OCI-LY1 (cell line): ENCODE measurements around the gene PAK4.

Source experiments
- H2AFZ ChIP-seq: fragments of 200-600 bp; sonication (generic), shearing (Covaris generic); 2 replicates; pipeline ENCODE4 v1.6.0; 2014; ENCODE audit warnings: antibody characterized with exemption, mild to moderate bottlenecking, low read length
- H3F3A ChIP-seq: fragments of 200-600 bp; sonication (generic), shearing (Covaris generic); 2 replicates; pipeline ENCODE4 v1.6.0; 2014; ENCODE audit warnings: mild to moderate bottlenecking, antibody characterized with exemption, low read length, moderate library complexity; ENCODE audit not compliant: insufficient read depth
- H3K27ac ChIP-seq: fragments of 200-600 bp; sonication (generic); 2 replicates; pipeline ENCODE4 v1.5.1; 2014; ENCODE audit warnings: low read length, mixed run types, mild to moderate bottlenecking, low read depth; ENCODE audit not compliant: poor library complexity, severe bottlenecking
- H3K27me3 ChIP-seq: fragments of 200-600 bp; sonication (generic); 2 replicates; pipeline ENCODE4 v1.6.0; 2014; ENCODE audit warnings: antibody characterized with exemption, mild to moderate bottlenecking, low read length, moderate library complexity; ENCODE audit not compliant: insufficient read depth
- H3K36me3 ChIP-seq: fragments of 200-600 bp; sonication (generic); 2 replicates; pipeline ENCODE4 v1.6.1; 2014; ENCODE audit warnings: mild to moderate bottlenecking, antibody characterized with exemption, low read length, moderate library complexity, mixed read lengths; ENCODE audit not compliant: insufficient read depth
- H3K4me1 ChIP-seq: fragments of 200-600 bp; sonication (generic); 2 replicates; pipeline ENCODE4 v1.5.1; 2014; ENCODE audit warnings: mild to moderate bottlenecking, low read length, moderate library complexity; ENCODE audit not compliant: insufficient read depth, severe bottlenecking
- H3K4me2 ChIP-seq: fragments of 200-600 bp; sonication (generic), shearing (Covaris generic); 2 replicates; pipeline ENCODE4 v1.6.1; 2014; ENCODE audit warnings: low read length
- H3K4me3 ChIP-seq: fragments of 200-600 bp; sonication (generic); 2 replicates; pipeline ENCODE4 v1.5.1; 2014; ENCODE audit warnings: low read length, low read depth, mild to moderate bottlenecking, mixed read lengths; ENCODE audit not compliant: poor library complexity, severe bottlenecking
- H3K79me2 ChIP-seq: fragments of 200-600 bp; shearing (Covaris generic); 2 replicates; pipeline ENCODE4 v1.6.1; 2016; ENCODE audit warnings: mixed run types, low read length, mixed read lengths; ENCODE audit not compliant: insufficient read depth
- H3K9ac ChIP-seq: fragments of 200-600 bp; sonication (generic), shearing (Covaris generic); 2 replicates; pipeline ENCODE4 v1.6.1; 2014; ENCODE audit warnings: mild to moderate bottlenecking, low read length, mixed read lengths
- H3K9me2 ChIP-seq: fragments of 200-600 bp; sonication (generic), shearing (Covaris generic); 2 replicates; pipeline ENCODE4 v1.6.1; 2014; ENCODE audit warnings: low read depth, mild to moderate bottlenecking, low read length, mixed read lengths
- H3K9me3 ChIP-seq: fragments of 200-600 bp; shearing (Covaris generic); 2 replicates; pipeline ENCODE4 v1.6.1; 2014; ENCODE audit warnings: low read length, mixed read lengths
- H4K20me1 ChIP-seq: fragments of 200-600 bp; sonication (generic), shearing (Covaris generic); 2 replicates; pipeline ENCODE4 v1.6.0; 2016; ENCODE audit warnings: mild to moderate bottlenecking, low read length; ENCODE audit not compliant: insufficient read depth
- EZH2 ChIP-seq: fragments of 200-600 bp; sonication (generic), shearing (Covaris generic); IDR thresholded peaks from 2 replicates; pipeline ENCODE4 v1.8.0; 2017; ENCODE audit warnings: borderline replicate concordance, mixed run types, mild to moderate bottlenecking, antibody characterized with exemption, low read length, moderate library complexity, mixed read lengths
- TF ChIP-seq, protein P1 (sequence below): fragments of 200-600 bp; sonication (generic), shearing (Covaris generic); IDR thresholded peaks from 2 replicates; pipeline ENCODE4 v1.5.1; 2017; ENCODE audit warnings: mild to moderate bottlenecking, antibody characterized with exemption, low read length, moderate library complexity, mixed read lengths

The PAK4 gene

DNA sequence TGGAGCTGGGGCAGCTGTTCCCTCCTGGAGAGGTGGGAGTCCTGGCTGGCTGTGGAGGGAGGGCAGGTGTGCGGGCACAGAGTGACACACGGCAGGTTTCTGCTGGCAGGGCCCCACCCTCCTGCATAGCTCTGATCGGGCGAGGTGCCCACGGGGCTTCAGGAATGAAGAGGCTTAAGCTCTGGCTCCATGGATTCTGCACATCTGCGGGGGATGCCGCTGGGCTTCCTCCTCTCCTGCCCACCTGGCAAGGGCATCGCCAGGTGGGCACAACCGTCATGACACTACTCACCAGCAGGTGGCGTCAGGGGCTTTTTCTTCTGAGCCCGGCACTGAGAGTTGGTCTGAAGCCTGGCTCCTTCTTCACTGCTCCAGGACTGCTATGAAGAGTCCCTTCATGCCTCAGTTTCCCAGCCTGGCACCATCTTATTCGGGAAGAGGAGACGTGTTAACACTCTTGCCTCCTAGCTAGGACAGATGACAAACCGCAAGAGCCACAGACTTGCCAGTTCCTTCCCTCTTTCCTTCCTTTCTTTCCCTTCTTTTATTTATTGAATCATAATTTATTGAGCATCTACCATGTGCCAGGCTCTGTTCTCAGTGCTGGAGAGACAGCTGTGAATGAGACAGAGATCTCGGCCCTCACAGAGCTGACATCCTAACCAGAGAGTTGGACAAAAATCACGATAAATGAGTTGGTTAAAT, 15.2 kb upstream of the PAK4 start:
- H3K27me3 ChIP-seq = no peaks in the 10 kb centered on the region
- TF ChIP-seq, protein P1, sequence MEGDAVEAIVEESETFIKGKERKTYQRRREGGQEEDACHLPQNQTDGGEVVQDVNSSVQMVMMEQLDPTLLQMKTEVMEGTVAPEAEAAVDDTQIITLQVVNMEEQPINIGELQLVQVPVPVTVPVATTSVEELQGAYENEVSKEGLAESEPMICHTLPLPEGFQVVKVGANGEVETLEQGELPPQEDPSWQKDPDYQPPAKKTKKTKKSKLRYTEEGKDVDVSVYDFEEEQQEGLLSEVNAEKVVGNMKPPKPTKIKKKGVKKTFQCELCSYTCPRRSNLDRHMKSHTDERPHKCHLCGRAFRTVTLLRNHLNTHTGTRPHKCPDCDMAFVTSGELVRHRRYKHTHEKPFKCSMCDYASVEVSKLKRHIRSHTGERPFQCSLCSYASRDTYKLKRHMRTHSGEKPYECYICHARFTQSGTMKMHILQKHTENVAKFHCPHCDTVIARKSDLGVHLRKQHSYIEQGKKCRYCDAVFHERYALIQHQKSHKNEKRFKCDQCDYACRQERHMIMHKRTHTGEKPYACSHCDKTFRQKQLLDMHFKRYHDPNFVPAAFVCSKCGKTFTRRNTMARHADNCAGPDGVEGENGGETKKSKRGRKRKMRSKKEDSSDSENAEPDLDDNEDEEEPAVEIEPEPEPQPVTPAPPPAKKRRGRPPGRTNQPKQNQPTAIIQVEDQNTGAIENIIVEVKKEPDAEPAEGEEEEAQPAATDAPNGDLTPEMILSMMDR = peak; percentile 79
- TF ChIP-seq EZH2 = no peak
- H3K4me1 ChIP-seq = no peaks in the 10 kb centered on the region
- no peaks in the 10 kb centered on the region for H3K79me2 ChIP-seq
- no peaks in the 10 kb centered on the region for H3K9me2 ChIP-seq
- no peak overlapping the region for H3K4me2 ChIP-seq
- no peaks in the 10 kb centered on the region for H3K9me3 ChIP-seq
- no peaks in the 10 kb centered on the region for H4K20me1 ChIP-seq
- no peak overlapping the region for H3K27ac ChIP-seq
- H3K36me3 ChIP-seq = no peaks in the 10 kb centered on the region
- H3K9ac ChIP-seq = no peak overlapping the region
- H3K4me3 ChIP-seq = no peak overlapping the region
- no peaks in the 10 kb centered on the region for H3F3A ChIP-seq
- H2AFZ ChIP-seq = no peak overlapping the region

DNA sequence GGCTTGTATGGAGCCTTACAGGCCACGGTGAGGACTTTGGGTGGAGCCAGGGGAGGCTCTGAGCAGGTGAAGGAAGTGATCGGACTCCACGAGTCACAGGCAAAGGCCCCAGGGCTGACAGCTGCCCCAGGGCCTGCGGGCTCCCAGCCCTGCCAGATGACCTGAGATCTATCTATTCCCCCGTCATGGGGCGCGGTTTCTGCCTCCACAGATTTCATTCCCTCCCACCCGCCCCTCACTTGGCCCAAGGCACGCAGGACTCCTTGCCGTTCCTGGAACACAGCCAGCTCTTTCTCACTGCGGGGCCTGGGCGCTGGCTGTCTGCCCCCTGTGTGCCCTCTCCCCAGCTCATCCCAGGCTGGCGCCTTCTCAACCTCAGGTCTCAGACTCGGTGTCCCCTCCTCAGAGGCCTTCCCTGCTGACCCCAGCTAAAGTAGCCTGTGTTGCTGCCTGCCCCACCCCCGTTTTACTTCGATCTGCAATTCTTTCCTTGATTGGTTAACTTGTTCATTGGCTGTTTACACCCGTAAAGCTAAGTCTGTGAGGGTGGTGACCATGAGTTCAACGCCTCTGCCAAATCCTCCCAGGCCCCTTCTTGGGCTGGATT, 13.9 kb upstream of the PAK4 start:
- Histone ChIP-seq H3K9me2 (no peaks in the 10 kb centered on the region), H3K9ac (no peak overlapping the region), H2AFZ (no peak overlapping the region), H3K4me1 (no peaks in the 10 kb centered on the region), H3K4me2 (no peak overlapping the region), H3K9me3 (no peaks in the 10 kb centered on the region), H3K36me3 (no peaks in the 10 kb centered on the region), H3K79me2 (no peaks in the 10 kb centered on the region), H4K20me1 (no peaks in the 10 kb centered on the region), H3K27ac (no peak overlapping the region), H3K27me3 (no peaks in the 10 kb centered on the region), H3F3A (no peaks in the 10 kb centered on the region), H3K4me3 (no peak overlapping the region)
- TF ChIP-seq, protein P1 = no peak
- TF ChIP-seq EZH2 = no peak

DNA sequence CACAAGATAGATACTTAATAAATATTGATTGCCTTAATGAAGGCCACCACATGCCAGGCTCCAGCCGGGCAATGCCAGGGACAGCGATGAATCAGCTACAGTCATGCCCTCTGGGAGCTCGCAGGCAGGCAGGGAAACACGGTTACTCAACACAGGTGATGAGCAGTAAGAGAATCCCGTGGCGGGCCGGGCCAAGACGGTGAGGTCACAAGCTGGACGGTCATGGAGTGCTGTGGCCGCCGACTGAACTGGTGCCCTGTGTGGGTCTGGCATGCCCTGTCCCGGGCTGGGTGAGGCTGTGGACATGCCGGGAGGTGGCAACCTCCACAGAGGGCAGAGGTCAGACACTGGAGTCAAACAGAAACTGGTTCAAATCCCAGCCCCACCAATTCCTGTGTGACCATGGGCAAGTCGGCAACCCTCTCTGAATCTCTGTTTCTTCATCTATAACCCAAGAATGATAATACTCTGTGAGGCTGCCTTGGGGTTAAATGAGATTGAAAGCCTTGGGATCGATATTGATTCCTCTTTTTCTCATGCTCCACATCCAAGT, 13.2 kb upstream of the PAK4 start:
- Histone ChIP-seq H2AFZ (no peak overlapping the region), H3K9ac (no peak overlapping the region), H3K27me3 (no peaks in the 10 kb centered on the region), H4K20me1 (no peaks in the 10 kb centered on the region), H3K9me2 (no peaks in the 10 kb centered on the region), H3K4me1 (no peaks in the 10 kb centered on the region), H3K36me3 (no peaks in the 10 kb centered on the region), H3F3A (no peaks in the 10 kb centered on the region), H3K9me3 (no peaks in the 10 kb centered on the region), H3K79me2 (no peaks in the 10 kb centered on the region), H3K4me2 (no peak overlapping the region), H3K27ac (no peak overlapping the region), H3K4me3 (no peak overlapping the region)
- TF ChIP-seq, protein P1 = no peak
- TF ChIP-seq EZH2 = no peak
